Fibroblast of skin of left biceps (primary cell): Measurements from ENCODE around the gene ARHGEF39.

Experiments
- DNase-seq, 2 experiments: peaks; one replicate each; pipeline ENCODE4 v3.0.0-alpha.2; 2013; ENCODE audit warnings: low read depth in 2 of 2

The ARHGEF39 gene, protein sequence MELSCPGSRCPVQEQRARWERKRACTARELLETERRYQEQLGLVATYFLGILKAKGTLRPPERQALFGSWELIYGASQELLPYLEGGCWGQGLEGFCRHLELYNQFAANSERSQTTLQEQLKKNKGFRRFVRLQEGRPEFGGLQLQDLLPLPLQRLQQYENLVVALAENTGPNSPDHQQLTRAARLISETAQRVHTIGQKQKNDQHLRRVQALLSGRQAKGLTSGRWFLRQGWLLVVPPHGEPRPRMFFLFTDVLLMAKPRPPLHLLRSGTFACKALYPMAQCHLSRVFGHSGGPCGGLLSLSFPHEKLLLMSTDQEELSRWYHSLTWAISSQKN

DNA sequence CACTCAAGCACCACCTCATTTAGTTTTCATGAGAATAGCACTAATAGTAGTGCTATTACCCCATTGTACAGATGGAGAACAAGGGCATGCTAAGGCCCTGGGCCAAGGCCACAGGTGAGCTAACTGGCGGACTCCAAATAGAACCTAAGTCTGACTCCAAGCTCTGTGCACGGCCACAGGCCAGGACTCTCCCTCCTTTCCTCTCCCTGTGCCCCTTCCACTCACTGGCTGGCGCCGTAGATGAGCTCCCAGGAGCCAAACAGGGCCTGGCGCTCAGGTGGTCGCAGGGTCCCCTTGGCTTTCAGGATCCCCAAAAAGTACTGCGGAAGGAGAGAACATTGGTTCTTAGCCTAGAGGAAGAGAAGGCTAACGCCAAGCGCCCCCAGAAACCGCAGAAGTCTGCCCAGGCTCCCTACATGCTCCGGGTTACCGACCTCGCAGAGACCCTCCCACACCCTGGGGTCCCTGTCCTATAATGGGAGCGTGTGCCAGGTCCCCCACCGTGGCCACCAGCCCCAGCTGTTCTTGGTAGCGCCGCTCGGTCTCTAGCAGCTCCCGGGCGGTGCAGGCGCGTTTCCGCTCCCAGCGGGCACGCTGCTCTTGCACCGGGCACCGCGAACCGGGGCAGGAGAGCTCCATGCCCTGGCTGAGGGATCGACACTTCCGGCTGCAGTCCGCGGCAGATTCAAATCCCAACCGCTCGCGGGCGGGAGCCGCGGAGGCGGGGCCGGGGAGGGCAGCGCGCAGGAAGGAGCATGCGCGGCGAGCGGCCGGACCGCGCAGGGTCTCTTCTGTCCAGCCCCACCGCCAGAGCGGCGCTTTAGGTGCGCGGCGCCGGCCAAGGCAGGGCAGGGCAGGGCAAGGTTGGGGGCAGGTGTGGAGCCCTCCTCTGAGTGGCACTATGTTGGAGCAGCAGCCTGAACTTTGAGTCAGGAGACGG, at the start of gene ARHGEF39:
Gene ARHGEF39, minus strand, starts transcription at position 665 of the 940 bp plus-strand sequence. Its CDS starts 26 bp downstream, at position 639.
- DNase-seq: no peak

GRCh38 chr9:35714123-35714522, 49.1 kb upstream of the ARHGEF39 start:
- no peak for DNase-seq

- DNase-seq: no peak
These were observed 48.6 kb upstream of the ARHGEF39 start for GRCh38 chr9:35713578-35713977.

GRCh38 chr9:35712762-35713400, 47.9 kb upstream of the ARHGEF39 start:
- DNase-seq: no peak

DNA sequence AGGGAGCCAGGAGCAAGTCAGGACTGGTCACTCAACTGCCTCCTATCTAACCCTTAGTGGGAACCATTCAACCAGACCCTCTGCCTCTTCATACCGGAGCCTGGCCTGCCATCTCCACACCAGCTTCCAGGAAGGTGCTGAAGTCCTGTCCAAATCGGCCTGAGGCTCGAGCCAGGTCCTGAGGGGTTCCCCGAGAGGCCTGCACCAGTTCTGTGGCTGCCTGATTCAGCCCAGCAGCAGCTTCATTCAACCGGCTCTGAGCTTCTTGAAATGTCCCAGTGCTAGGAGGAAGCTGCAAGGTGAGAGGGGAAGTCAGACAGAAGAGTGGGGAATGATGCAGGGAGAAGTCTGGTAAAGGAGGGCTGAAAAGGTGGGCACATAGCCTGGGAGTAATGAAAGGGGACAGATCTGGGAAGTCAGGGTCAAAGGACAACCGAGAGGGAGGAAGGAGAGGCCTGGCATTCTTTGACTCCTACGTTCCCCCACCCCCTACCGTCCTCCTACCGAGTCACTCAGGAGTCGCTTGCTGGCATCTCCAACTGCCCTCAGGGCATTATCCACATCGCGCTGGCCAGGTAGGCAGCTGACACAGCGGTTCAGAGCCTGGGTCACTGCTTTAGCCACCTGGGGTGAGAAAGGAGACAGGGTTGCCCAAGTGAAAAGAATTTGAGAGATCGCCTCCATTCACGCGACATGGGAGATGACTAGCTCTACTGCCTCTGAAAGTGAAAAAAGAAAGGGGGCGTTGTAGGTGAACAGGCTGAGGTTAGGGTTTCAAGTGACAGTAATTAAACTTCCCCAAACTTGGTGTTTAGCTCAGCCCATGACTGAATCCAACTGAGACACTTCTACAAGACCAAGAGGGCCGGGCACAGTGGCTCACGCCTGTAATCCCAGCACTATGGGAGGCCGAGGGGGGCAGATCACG, 46.8 kb upstream of the ARHGEF39 start:
- no peak for DNase-seq

DNA sequence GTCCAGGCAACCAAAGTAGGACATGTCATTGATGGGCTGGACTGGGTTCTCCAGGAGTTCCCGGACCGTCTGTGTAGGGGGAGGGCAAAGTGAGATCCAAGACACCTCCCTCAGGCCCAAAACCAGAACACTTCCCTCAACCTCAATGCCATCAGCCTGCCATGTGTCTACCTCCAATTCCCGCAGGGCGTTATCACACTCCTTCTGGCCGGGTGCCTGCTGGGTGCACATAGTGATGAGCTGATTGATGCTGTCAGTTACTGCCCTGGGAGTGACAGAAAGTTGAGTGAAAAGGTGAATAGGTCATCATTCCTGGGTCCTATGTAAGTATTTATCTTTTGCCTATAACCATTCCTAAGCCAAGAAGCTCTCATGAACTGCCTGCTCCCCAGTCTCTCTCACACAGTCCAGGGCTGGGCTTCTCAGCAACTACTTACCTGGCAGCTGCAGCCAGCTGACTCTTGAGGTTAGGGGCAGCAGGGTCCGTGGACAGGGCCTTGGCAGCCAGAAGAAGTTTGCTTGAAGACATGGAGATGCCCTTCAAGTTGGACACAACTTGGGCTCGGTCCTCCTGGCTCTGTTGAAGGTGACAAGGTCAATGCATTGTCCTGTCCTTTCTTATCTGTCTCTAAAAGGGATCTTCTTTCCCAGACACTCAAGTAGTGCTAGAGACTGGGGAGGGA, 46.0 kb upstream of the ARHGEF39 start:
- DNase-seq: no peak

GRCh38 chr9:35708146-35708545, 43.2 kb upstream of the ARHGEF39 start:
- no peak for DNase-seq

DNA sequence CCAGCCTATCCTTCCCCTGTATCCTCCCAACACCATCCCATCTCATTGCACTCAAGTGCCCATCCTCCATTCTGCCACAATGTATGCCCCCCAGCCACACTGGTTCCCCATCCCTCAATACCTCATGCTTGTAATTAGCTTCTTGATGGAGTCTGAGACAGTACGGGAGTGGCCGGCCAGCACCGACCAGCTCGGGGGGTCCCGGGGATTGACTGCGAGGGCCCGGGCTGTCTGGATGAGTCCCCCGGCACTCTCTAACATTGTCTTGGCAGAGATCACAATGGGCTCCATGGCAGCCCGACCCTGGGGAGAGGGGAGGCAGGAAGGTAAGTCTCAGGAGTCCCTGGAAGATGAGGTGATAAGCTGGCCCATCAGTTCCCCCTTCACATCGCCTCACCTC, 42.0 kb upstream of the ARHGEF39 start:
- DNase-seq: no peak

- no peak for DNase-seq
These were observed 40.9 kb upstream of the ARHGEF39 start for GRCh38 chr9:35705836-35706430.

DNA sequence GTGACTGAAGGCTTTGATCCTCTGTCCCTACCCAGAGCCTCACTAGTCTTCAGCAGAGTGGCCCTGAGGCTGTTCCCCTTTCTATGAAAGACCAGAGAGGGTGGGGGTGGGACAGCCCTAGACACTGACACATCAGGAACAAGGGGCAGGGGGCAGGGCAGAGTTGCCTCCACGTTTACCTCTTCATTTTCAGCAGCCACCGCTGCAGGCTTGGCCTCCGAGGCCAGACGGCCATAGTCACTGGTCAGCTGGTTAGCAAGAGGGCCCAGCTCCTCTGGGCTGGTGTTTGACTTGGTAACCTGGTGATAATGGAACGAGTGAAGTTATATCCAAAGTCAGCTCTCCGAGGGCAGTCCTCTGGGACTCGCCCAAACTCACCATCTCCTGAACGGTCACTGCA, 40.4 kb upstream of the ARHGEF39 start:
- DNase-seq: no peak

DNA sequence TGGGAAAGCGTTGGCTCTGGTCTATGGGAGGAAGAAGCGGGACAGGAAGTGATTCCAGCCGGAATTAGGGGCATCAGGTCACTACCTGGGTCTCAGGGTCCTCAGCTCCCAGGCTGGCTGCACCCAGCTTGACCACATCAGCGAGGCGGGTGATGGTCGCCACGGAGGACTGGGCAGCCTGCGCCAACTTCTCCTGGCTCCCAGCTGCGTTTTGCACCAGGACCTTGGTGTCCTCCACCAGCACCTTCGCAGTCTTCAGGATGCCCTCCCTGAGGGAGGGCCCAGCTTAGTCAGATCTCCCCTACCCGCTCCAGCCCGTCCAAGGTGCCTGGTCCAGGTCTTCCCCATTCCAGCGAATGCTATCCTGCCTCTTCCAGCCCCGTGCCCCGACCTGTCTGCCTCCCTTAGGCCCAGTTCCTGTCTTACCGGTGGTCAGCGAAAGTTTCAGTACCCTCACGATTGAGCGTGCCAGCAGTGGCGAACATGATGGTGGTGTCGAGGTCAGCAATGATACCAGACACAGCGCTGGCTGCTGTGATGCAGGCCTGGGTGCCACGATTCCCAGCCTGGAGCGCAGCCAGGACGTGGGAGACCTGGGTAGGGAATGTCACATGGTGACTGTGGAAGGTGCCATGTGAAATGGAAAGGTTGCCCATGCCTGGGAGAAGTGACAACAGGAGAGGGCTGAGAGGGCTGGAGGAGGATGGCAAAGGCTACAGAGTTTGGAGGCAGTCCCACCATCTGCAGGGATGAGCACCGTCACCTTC, 39.1 kb upstream of the ARHGEF39 start:
- no peak for DNase-seq

GRCh38 chr9:35702696-35703095, 37.7 kb upstream of the ARHGEF39 start:
- no peak for DNase-seq

DNA sequence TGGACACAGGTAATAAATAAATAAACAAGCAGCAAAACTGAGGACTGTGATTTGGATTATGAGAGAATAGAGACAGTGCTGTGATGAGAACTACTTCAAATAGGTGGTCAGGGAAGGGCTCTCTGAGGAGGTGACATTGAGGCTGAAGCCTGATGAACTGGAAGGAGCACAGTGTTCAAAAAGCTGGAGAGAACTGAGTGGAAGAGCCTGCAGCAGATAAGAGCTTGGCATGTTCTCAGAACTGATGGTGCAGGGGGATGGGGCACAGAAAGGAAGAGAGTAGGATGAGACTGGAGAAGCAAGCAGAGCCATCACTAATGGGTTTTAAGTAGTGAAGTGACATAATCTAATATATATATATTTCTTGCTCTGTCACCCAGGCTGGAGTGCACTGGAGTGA, 35.9 kb upstream of the ARHGEF39 start:
- no peak for DNase-seq

- DNase-seq: no peak
These were observed 35.0 kb upstream of the ARHGEF39 start for GRCh38 chr9:35700031-35700430.

DNA sequence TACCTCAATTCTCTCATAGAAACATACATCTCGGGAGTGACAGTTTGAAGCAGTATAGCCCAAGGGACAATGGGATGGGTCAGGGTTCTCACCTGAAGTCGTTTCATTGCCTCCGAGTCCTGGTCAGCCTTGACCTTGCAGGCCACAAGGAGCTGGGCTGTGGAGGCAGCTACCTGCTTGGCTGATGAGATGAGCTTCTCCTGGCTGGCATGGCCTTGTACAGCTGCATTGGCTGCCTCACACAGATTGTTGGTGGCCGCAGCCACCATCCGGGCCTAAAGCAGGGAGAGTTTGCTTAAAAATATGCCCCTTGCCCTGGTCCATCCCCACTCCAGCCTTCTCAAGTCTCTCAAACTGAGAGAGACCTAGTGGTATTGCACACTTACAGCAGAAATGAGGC, 33.2 kb upstream of the ARHGEF39 start:
- DNase-seq: no peak

GRCh38 chr9:35697486-35697885, 32.5 kb upstream of the ARHGEF39 start:
- no peak for DNase-seq

DNA sequence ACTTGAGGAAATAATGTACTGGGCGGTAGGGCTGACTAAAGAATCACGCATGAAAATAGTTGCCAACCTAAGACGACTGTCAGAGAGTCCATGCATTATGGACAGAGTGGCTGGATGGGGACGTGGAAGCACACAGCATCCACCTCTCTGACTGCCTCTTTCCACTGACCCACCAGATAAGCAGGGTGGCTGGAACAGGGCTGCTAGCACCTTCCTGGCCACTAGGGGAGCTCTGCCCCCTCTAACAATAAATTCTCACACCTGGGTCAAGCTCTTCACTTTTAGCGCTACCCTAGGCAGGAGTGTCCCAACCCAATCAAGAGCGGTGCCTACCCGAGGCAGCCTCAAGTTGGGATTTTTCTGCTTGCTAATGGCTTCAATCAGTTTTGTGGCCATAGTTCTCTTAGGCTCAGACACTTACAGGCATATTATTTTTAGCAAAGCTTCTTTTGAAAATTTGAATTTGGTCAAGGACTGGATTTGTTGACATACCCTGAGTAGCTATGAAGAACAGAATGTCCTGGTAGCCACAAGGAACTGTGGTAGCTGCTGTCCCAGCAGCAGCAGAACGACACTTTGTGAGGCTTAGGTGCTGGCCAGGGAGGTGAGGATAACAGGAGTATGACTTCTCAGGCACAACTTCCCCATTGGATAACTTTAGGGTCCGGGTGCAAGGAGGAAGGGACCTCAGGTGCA, 31.7 kb upstream of the ARHGEF39 start:
- DNase-seq: no peak

GRCh38 chr9:35695943-35696401, 31.0 kb upstream of the ARHGEF39 start:
- no peak for DNase-seq
